Measurements from ENCODE around the gene TMEM59.
"Not testable (repeated sequence)": the region's sequence is repeated elsewhere in the genome, so short reads cannot be mapped to it uniquely, and the experiment has no call there.

The TMEM59 gene

DNA sequence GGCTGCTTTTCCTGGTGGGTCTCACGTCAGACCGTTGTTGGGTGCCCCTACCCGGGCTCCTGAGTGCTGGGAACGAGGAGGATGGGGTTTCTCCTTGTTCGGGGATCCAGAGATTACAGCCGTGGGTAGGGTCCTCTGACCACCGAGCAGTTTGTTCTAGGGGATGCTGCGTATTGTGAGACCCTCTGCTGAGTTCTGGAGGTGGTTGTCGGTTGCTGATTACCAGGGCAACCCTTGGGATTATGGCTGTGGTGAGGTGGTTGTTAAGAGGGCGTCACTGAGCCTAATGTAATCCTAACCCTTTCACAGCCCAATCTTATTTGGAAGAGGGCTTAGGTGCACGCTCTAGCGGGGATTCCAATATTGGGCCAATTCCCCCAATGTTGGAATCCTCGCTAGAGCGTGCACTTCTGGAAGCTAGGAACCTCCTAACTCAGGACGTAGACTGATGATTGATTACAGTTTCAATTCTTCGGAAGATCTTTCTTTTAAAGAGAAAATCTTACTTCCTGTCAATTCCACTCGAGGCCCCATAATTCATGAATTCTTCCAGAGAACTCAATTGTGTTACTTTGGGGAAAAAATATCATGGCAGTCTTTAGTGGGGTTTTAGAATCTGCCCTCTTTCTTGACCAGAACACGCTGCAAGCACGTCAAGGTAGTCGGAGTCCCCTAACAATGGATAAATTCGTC is 887 bp upstream of the TMEM59 start:
- DNase-seq (ENCODE audit: low read depth, low spot score), result no peak

DNA sequence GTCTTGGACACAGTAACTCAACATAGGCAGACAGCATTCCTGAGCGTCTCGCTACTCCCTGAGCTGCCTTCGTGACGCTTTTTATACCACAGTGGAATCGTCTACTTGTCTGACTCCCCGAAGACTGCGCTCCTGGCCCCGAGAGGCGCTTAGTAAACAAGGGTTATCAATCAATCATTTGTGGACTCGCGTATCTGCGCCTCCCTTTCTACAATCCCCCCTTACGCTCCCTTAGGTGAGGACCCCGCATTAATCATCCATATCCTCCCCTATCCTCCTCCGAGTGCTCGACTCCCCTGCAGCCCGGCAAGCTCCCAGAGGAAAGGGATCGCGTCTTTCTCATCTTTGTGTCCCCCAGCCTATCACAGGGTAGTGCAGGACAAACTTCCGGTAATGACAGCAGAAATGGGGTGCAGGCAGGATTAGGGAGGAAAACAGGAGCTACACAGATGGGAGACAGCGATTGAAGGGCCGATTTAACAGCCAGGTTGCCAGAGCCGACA is 522 bp downstream of the TMEM59 start:
- no peak for DNase-seq (ENCODE audit: low read depth, low spot score)

DNA sequence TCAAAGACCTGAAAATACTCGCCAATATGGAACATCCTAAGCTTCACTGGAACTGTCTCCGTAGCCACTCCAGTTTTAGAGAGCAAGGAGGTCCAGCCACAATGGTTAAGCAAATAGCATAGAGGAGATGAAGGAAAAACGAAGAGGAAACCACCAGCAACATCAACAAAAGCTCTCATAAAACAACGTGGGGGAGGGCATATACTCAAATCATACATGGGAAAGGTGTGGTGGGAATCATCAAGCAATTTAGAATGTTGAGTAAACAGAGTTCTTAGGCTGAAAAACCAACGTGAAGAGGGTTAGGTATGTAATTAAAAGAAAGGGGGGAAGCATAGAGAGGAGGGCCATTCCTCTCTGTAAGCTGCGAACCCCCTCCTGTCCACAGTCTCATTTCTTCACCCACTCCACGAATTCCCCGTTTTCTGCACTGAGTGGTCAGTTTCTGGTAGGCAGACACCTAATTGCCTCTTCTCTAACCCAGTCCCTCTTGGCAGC is 1.0 kb downstream of the TMEM59 start:
- DNase-seq (ENCODE audit: low read depth, low spot score), result no peak

GRCh38 chr1:54050435-54050834 is 2.6 kb downstream of the TMEM59 start:
- DNase-seq (ENCODE audit: low read depth, low spot score), result not testable (repeated sequence)

DNA sequence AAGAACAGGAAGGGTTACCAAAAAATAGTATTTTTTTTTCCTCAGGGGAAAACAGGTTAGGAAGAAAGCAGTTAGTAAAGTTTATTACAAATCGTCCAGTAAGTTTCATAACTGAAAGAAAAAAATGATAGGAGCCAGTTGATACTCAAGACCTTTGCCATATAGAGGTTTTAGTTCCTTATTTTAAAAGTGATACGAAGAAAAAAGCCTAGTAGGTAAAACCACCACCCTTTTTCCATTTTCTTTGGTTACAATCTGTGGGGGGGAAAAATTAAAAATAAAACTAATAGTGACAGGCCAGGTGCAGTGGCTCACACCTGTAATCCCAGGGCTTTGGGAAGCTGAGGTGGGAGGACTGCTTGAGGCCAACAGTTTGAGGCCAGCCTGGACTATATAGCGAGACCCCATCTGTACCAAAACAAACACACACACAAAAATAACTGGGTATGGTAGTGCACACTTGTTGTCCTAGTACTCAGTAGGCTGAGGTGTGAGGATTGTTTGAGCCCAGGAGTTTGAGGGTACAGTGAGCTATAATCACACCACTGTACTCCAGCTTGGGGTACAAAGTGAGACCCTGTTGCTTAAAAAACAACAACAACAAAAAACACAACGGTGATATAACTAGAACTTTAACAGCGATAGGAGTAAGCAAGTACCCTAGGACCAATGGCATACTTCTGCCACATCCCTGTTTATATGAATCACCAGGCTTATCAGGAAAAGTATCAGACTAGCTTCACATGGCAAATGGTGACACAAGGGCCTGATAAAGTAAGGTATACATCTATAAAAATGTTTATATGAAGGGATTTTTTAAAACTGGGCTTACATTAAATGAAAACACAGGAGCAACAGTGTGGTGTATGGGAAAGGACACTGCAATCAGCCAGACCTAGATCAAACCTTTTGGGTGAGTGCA is 5.4 kb downstream of the TMEM59 start:
- no peak for DNase-seq (ENCODE audit: low read depth, low spot score)

DNA sequence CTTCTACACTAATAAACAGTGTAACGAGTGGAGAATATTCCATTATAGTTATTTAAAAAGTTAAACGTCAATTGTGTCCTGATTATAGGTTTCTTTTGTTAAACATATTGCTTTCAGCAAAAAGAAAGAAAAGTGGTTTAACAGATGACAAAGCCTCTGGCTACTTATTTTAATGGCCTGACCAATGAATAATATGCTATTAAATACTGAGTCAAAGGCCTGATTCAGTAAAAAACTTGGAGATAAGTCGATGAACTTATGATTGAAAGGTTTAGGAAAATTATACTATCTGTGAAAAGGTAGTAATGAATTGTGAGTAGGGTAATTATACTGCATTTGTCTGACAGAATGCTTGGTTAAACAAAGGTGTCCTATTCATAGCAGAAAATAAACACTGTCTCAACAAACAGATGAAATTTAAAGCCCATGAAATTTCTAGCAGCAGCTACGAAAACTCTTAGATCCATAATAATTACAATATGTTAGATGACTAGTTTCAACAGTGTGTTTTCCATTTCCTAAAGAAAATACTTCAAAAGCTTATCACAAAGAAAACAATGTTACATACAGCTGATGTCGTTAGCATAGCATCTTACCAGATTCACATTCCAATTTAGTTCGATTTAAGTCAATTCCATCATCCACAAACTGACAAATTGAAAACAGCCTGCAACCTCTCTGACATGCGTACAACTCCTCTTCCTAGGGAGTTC is 6.2 kb downstream of the TMEM59 start:
- no peak for DNase-seq (ENCODE audit: low read depth, low spot score)

- no peak for DNase-seq (ENCODE audit: low read depth, low spot score)
Measured at GRCh38 chr1:54045496-54045895, 7.5 kb downstream of the TMEM59 start.

GRCh38 chr1:54041806-54042205 is 11.2 kb downstream of the TMEM59 start:
- DNase-seq (ENCODE audit: low read depth, low spot score), result no peak

GRCh38 chr1:54037476-54037875 is 15.5 kb downstream of the TMEM59 start:
- no peak for DNase-seq (ENCODE audit: low read depth, low spot score)

DNA sequence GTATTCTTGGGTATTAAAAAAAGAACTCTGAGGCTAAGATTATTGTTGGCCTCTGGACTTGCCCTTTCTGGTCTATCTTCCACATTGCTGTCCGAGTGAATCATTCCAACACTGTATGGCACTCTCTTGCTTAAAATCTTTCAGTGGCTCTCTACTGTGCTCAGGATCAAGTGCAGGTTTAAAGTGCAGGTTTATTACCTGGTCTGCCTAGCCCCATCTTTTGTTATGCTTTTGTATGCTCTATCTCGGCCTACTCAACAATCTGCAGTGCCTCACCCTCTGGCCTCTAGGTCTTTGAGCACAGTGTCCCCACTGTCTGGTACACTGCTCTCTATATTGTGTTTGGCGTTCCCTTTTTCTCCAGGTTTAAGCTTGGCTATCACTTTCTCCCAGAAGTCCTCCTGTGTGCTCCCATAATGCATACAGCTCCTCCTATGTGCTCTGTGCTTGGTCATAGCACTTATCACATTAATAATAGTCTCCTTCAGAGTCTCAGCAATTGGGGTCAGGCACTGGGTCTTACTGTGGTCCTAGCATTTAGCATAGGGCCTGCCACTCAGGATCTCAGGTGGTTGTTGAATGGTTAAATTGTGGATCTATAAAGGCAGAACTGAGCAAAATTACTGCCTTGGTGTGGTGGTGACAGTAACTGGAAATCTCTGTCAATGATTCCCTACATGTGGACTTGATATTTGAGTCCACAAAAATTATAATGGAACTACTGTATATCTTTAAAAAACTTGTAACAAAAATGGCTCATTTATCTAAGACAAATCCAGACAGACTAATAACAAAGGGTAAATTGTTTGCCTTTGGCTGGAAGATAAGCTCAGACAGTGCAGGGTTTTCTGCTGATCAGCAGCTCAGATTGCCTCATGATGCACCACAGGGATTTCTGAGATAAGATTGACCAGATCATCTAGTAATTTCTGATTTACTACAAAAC is 24.4 kb downstream of the TMEM59 start:
- no peak for DNase-seq (ENCODE audit: low read depth, low spot score)

DNA sequence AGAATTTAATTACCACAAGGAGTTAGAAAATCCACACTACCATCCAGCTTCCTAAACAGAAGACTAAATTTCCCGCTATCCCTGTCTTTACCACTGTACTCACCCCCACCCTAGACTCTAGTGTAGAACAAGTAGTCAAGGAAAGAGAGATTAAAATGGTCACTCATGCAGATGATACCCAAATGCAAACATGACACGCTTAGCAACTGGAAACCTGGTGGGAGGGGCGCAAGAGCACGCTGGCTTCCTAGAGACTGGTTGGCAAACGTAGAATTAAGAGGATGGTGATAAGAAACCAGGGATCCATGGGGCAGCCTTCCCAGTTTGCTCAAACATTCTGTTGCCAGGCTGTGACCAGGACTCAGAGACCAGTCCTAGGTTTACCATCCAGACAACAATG is 25.2 kb downstream of the TMEM59 start:
- no peak for DNase-seq (ENCODE audit: low read depth, low spot score)

DNA sequence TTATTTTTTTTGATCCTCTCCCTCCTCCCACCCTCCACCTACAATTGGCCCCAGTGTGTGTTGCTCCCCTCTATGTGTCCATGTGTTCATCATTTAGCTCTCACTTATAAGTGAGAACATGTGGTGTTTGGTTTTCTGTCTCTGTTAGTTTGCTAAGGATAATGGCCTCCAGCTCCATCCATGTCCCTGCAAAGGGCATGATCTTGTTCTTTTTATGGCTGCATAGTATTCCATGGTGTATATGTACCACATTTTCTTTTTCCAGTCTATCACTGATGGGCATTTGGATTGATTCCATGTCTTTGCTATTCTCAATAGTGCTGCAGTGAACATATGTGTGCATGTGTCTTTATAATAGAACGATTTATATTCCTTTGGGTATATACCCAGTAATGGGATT is 28.2 kb downstream of the TMEM59 start:
- not testable (repeated sequence) for DNase-seq (ENCODE audit: low read depth, low spot score)

GRCh38 chr1:54024358-54024757 is 28.6 kb downstream of the TMEM59 start:
- DNase-seq (ENCODE audit: low read depth, low spot score), result no peak

GRCh38 chr1:54019562-54020176 is 33.3 kb downstream of the TMEM59 start:
- DNase-seq (ENCODE audit: low read depth, low spot score), result not testable (repeated sequence)

DNA sequence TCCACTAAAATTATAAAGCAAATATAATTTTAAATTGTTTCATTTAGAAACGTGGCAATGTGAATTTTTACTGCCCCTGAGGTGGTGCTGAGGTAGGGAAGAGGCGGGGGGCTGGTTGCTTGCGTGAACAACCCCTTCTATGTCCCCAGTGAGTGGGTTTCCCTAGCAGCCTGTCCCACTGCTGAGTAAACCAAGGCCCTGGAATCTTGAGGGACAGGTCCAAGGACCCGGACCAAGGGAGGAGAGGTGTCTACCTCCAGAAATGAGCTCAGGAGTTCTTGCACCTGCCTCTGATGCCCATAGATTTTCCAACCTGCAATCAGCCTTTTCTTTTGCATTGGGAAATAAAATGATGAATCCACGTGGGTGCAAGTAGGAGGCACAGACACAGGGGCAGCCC is 34.4 kb downstream of the TMEM59 start:
- no peak for DNase-seq (ENCODE audit: low read depth, low spot score)

- DNase-seq (ENCODE audit: low read depth, low spot score), result no peak
Measured at GRCh38 chr1:54017979-54018378, 35.0 kb downstream of the TMEM59 start, which contains the start of gene LDLRAD1. Gene LDLRAD1 (minus strand): TSS chr1:54018186. CDS start chr1:54018112, 74 bp downstream.

DNA sequence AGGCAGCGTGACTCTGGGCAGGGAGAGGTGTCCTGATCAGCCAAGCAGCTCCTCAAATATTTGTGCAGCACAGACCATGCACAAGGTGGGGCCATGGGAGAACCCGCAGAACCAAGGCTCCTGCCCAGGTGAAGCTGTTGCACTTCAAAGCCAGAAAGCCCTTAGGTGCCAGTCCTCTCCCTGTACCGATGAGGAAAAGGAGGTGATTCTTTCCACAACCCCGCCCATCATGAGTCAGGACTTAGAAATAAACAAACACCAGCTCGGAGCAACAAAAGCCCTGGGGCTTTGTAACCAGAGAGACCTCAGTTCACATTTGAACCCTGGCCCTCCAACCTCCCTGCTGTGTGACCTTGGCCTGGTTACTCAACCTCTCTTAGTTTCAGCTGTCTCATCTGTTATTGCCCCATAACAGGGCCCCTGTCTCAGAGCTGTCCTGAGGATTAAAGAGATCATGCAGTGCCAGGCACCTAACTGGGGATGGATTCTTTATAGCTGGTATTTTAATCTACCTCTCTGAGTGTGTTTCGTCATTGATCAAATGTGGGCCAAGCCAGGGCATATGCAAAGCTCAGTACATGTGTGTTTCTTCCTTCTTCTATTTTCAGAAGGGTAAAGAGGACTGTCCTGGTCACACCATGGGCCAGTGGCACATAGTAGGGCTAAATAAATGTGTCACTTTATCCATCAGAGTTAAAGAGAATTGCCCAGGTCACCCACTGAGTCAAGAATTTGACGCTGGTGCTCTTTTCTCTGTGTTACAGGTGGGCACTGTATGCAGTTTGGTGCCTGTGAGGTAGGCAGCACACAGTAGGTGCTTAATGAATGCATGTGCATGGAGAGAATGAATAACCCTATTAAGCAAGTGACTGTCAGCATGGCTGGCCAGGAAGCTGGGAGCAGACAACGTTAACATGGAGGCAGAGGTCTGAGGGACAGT is 36.4 kb downstream of the TMEM59 start:
- no peak for DNase-seq (ENCODE audit: low read depth, low spot score)

- DNase-seq (ENCODE audit: low read depth, low spot score), result no peak
Measured at GRCh38 chr1:54014009-54014629, 38.9 kb downstream of the TMEM59 start.

All from activated CD4-positive, CD25-positive, alpha-beta regulatory T cell treated with anti-CD3 and anti-CD28 coated beads, Interleukin-2, amount 50 U/mL, for 16 hours (primary cell).